Neural cell (in vitro differentiated cells): ENCODE results near the gene GSTT2B. TPM values are rescaled to one million over a fixed set of nuclear protein-coding genes. Genes with fewer than 3 reads are reported as not detected.
A peak's percentile ranks its signal among the peaks of the same experiment; 100 is the strongest.
"Not testable (repeated sequence)": the region's sequence is repeated elsewhere in the genome, so short reads cannot be mapped to it uniquely, and the experiment has no call there.

ENCODE experiments used
- H2AFZ ChIP-seq: fragments of 200-600, 300-800 bp; sonication (generic), shearing (Covaris generic); 2 replicates; pipeline ENCODE4 v1.6.0; 2014; ENCODE audit warnings: low read depth, mild to moderate bottlenecking, antibody characterized with exemption, low read length, moderate library complexity
- H3F3A ChIP-seq: fragments of 200-600 bp; shearing (Covaris generic); 2 replicates; pipeline ENCODE4 v1.6.1; 2016; ENCODE audit warnings: mild to moderate bottlenecking, moderate library complexity, mixed read lengths, antibody characterized with exemption, low read length; ENCODE audit not compliant: insufficient read depth, poor library complexity, severe bottlenecking
- H3K27ac ChIP-seq: fragments of 200-600, 300-800 bp; sonication (generic), shearing (Covaris generic); 2 replicates; pipeline ENCODE4 v1.5.1; 2014; ENCODE audit warnings: mild to moderate bottlenecking, low read length, moderate library complexity
- H3K27me3 ChIP-seq: fragments of 300-800, 200-600 bp; sonication (generic), shearing (Covaris generic); 2 replicates; pipeline ENCODE4 v1.6.0; 2014; ENCODE audit warnings: mild to moderate bottlenecking, low read depth, low read length, moderate library complexity; ENCODE audit not compliant: insufficient read depth
- H3K36me3 ChIP-seq: fragments of 300-800, 200-600 bp; sonication (generic), shearing (Covaris generic); 2 replicates; pipeline ENCODE4 v1.5.1; 2014; ENCODE audit warnings: mild to moderate bottlenecking, antibody characterized with exemption, low read length, moderate library complexity; ENCODE audit not compliant: insufficient read depth
- H3K4me2 ChIP-seq: fragments of 300-800, 200-600 bp; sonication (generic), shearing (Covaris generic); 2 replicates; pipeline ENCODE4 v1.6.0; 2014; ENCODE audit warnings: mild to moderate bottlenecking, low read length
- H3K4me3 ChIP-seq: fragments of 300-800, 200-600 bp; sonication (generic), shearing (Covaris generic); 2 replicates; pipeline ENCODE4 v1.5.1; 2014; ENCODE audit warnings: mild to moderate bottlenecking, low read length, moderate library complexity
- H3K79me2 ChIP-seq: fragments of 200-600 bp; shearing (Covaris generic); replicated peaks from 2 replicates; pipeline ENCODE4 v1.6.0; 2014; ENCODE audit warnings: mild to moderate bottlenecking, low read length, moderate library complexity; ENCODE audit not compliant: insufficient read depth
- H3K9ac ChIP-seq: fragments of 300-800, 200-600 bp; sonication (generic), shearing (Covaris generic); 2 replicates; pipeline ENCODE4 v1.6.1; 2016; ENCODE audit warnings: mild to moderate bottlenecking, low read length, mixed read lengths
- H3K9me2 ChIP-seq: fragments of 200-600 bp; shearing (Covaris generic); 2 replicates; pipeline ENCODE4 v1.6.1; 2016; ENCODE audit warnings: mild to moderate bottlenecking, low read length, mixed read lengths; ENCODE audit not compliant: insufficient read depth
- H3K9me3 ChIP-seq: fragments of 200-600, 300-800 bp; sonication (generic), shearing (Covaris generic); 2 replicates; pipeline ENCODE4 v1.6.1; 2016; ENCODE audit warnings: mild to moderate bottlenecking, mixed run types, low read length, moderate library complexity, mixed read lengths
- H4K20me1 ChIP-seq: fragments of 200-600 bp; shearing (Covaris generic); 2 replicates; pipeline ENCODE4 v1.6.1; 2016; ENCODE audit warnings: mild to moderate bottlenecking, mixed run types; ENCODE audit not compliant: insufficient read depth
- CTCF ChIP-seq: fragments of 450-650 bp; IDR thresholded peaks from 2 replicates; pipeline ENCODE4 v1.5.1; 2014; ENCODE audit warnings: antibody characterized with exemption, mild to moderate bottlenecking, moderate library complexity; ENCODE audit not compliant: poor library complexity, severe bottlenecking
- EZH2 ChIP-seq: fragments of 200-600, 300-800 bp; shearing (Covaris generic), sonication (generic); IDR thresholded peaks from 2 replicates; pipeline ENCODE4 v1.6.1; 2014; ENCODE audit warnings: antibody characterized with exemption, low read length, borderline replicate concordance, mild to moderate bottlenecking; ENCODE audit not compliant: insufficient read depth, poor library complexity, severe bottlenecking
- MXI1 ChIP-seq: fragments of 450-650 bp; conservative IDR thresholded peaks from 2 replicates; pipeline ENCODE4 v1.6.1; 2014; ENCODE audit warnings: antibody characterized with exemption, mild to moderate bottlenecking; ENCODE audit not compliant: poor library complexity, severe bottlenecking
- RAD21 ChIP-seq: fragments of 450-650 bp; conservative IDR thresholded peaks from 2 replicates; pipeline ENCODE4 v1.6.1; 2014; ENCODE audit warnings: antibody characterized with exemption, mild to moderate bottlenecking, moderate library complexity
- SMC3 ChIP-seq: fragments of 450-650 bp; conservative IDR thresholded peaks from 2 replicates; pipeline ENCODE4 v1.6.1; 2014; ENCODE audit warnings: antibody characterized with exemption, mild to moderate bottlenecking, moderate library complexity; ENCODE audit not compliant: poor library complexity
- TAF1 ChIP-seq: IDR thresholded peaks from 2 replicates; pipeline ENCODE4 v1.6.1; 2012; ENCODE audit warnings: low read depth
- polyA plus RNA-seq: library from polyadenylated mRNA; depleted of rRNA; stranded (reverse); fragments of >200 nt; gene quantifications from 2 replicates; pipeline ENCODE4 v1.2.3, GENCODE V29; 2014

Gene GSTT2B
- polyA plus RNA-seq, 1 donor from 2014 or later, result not detected

- H3K27me3 ChIP-seq, H3K27ac ChIP-seq, H3K9me2 ChIP-seq: not testable (repeated sequence)
These were observed 25.1 kb upstream of the GSTT2B start for GRCh38 chr22:23986089-23986488.

GRCh38 chr22:23984430-23984829 is 23.4 kb upstream of the GSTT2B start:
- Histone ChIP-seq H3K36me3 (no peaks in the 10 kb centered on the region), H3F3A (no peaks in the 10 kb centered on the region)
- TF ChIP-seq TAF1, result no peak
- TF ChIP-seq EZH2, result no peak
- peak; percentile 78 for TF ChIP-seq SMC3
- peak; percentile 18 for TF ChIP-seq MXI1
- peak; percentile 79 for TF ChIP-seq RAD21
- peak; percentile 80 for TF ChIP-seq CTCF

More at GRCh38 chr22:23986089-23986488, 25.1 kb upstream of the GSTT2B start:
- H3K4me3 ChIP-seq, H3K9me3 ChIP-seq, H3K79me2 ChIP-seq, H3K9ac ChIP-seq, H2AFZ ChIP-seq, H3K4me2 ChIP-seq, H4K20me1 ChIP-seq, H3F3A ChIP-seq, H3K36me3 ChIP-seq: not testable (repeated sequence)

GRCh38 chr22:23980567-23980966 is 19.6 kb upstream of the GSTT2B start:
- not testable (repeated sequence) for H3K79me2 ChIP-seq, H3K27me3 ChIP-seq, H3K4me3 ChIP-seq, H3F3A ChIP-seq, H2AFZ ChIP-seq, H3K27ac ChIP-seq, H3K4me2 ChIP-seq, H3K36me3 ChIP-seq, H3K9me3 ChIP-seq, H4K20me1 ChIP-seq, H3K9me2 ChIP-seq, H3K9ac ChIP-seq

More at GRCh38 chr22:23984430-23984829, 23.4 kb upstream of the GSTT2B start:
- H3K9me3 ChIP-seq, result no peaks in the 10 kb centered on the region
- H4K20me1 ChIP-seq, result no peaks in the 10 kb centered on the region
- H3K4me2 ChIP-seq, result no peak overlapping the region
- H2AFZ ChIP-seq, result no peak overlapping the region
- no peak overlapping the region for H3K27ac ChIP-seq
- no peaks in the 10 kb centered on the region for H3K79me2 ChIP-seq
- H3K9ac ChIP-seq, result no peak overlapping the region
- H3K27me3 ChIP-seq, result no peaks in the 10 kb centered on the region
- no peaks in the 10 kb centered on the region for H3K9me2 ChIP-seq
- no peak overlapping the region for H3K4me3 ChIP-seq

GRCh38 chr22:23979557-23980240 is 18.7 kb upstream of the GSTT2B start, which contains the start of gene GSTT2:
Gene GSTT2 (plus strand): TSS chr22:23980134.
- not testable (repeated sequence) for H3F3A ChIP-seq, H4K20me1 ChIP-seq, H3K9me2 ChIP-seq, H3K79me2 ChIP-seq, H3K4me2 ChIP-seq, H3K4me3 ChIP-seq, H3K36me3 ChIP-seq, H2AFZ ChIP-seq, H3K27ac ChIP-seq, H3K27me3 ChIP-seq, H3K9ac ChIP-seq, H3K9me3 ChIP-seq

GRCh38 chr22:23977304-23977703 is 16.3 kb upstream of the GSTT2B start:
- not testable (repeated sequence) for H3K4me2 ChIP-seq, H3K9ac ChIP-seq, H3K27me3 ChIP-seq, H4K20me1 ChIP-seq, H2AFZ ChIP-seq, H3K9me2 ChIP-seq, H3K27ac ChIP-seq, H3F3A ChIP-seq, H3K9me3 ChIP-seq, H3K79me2 ChIP-seq, H3K36me3 ChIP-seq, H3K4me3 ChIP-seq

GRCh38 chr22:23974836-23975352 is 13.9 kb upstream of the GSTT2B start:
- not testable (repeated sequence) for H3K9me3 ChIP-seq, H3K27me3 ChIP-seq, H3K79me2 ChIP-seq, H3K36me3 ChIP-seq, H3K27ac ChIP-seq, H3F3A ChIP-seq, H3K9ac ChIP-seq, H2AFZ ChIP-seq, H3K4me2 ChIP-seq, H3K4me3 ChIP-seq, H4K20me1 ChIP-seq, H3K9me2 ChIP-seq
